A549 (cell line): ENCODE results near the gene GTPBP3.

Experiments
- EP300 ChIP-seq, 2 experiments: fragments of >200 bp; sonication (Bioruptor Twin); formaldehyde crosslinking; IDR thresholded peaks; 2 replicates in 1 of 2; 3 replicates in 1 of 2; pipeline ENCODE4 v1.6.1; 2016 to 2017
- HDAC2 ChIP-seq: fragments of 200-600 bp; sonication (generic); IDR thresholded peaks from 2 replicates; pipeline ENCODE4 v1.6.1; 2016
- HOXA7 ChIP-seq: fragments of 250-450 bp; sonication (Bioruptor Pico); IDR thresholded peaks from 2 replicates; pipeline ENCODE4 v1.5.0; 2020; ENCODE audit warnings: mild to moderate bottlenecking, moderate library complexity
- POLR2A ChIP-seq: IDR thresholded peaks from 2 replicates; pipeline ENCODE4 v1.6.1; 2012; ENCODE audit warnings: mild to moderate bottlenecking, low read length
- RCOR1 ChIP-seq: fragments of 150-350 bp; IDR thresholded peaks from 2 replicates; pipeline ENCODE4 v1.6.1; 2014; ENCODE audit warnings: antibody characterized with exemption, low read length, low read depth
- SMC3 ChIP-seq: fragments of >200 bp; sonication (Bioruptor Twin); formaldehyde crosslinking; IDR thresholded peaks from 3 replicates; pipeline ENCODE4 v1.6.1; 2018; ENCODE audit warnings: inconsistent platforms
- TF ChIP-seq, protein P1 (sequence below): fragments of >200 bp; sonication (Bioruptor Twin); formaldehyde crosslinking; IDR thresholded peaks from 3 replicates; pipeline ENCODE4 v1.5.1; 2016
- TF ChIP-seq, protein P2 (sequence below): fragments of 450-650 bp; IDR thresholded peaks from 2 replicates; pipeline ENCODE4 v1.6.1; 2014; ENCODE audit warnings: antibody characterized with exemption
- TF ChIP-seq, protein P3 (sequence below): IDR thresholded peaks from 2 replicates; pipeline ENCODE4 v1.6.1; 2012

DNA sequence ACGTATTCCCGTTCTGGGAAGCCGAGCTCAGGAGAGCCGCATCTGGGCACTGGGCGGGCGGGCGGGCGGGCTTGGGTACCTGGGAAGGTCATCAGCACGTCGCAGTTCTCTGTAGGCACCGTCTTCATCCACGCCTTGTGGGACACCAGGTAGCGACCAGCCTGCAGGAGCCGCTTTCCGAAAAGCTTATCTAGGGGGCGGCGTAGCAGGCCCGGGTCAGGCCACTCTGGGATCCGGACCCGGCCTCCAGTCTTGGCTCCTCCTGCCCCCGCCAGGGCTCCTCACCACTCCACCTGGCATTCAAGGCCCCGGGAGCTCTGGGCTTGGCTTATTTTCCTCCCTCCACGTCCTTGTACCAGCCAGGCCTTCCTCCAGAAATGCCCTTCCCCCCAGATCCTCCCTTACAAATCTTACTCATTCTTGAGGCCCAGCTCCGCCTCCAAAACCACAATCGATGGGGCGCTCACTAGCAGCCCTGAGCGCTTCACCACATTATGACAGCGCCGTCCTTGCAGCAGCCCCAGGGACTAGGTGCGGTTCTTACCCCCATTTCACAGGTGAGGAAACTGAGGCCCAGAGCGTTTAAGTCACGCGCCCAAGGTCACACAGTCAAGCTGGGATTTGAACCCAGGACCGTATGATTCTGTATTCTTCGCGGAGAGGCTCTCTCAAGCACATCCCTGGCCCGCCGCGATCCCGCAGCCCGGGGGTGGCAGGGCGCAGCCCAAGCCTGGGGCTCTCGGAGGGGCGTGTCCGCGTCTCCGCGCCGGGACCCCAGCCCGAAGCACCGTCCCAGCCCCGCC is 3.5 kb upstream of the GTPBP3 start:
- TF ChIP-seq, protein P1, sequence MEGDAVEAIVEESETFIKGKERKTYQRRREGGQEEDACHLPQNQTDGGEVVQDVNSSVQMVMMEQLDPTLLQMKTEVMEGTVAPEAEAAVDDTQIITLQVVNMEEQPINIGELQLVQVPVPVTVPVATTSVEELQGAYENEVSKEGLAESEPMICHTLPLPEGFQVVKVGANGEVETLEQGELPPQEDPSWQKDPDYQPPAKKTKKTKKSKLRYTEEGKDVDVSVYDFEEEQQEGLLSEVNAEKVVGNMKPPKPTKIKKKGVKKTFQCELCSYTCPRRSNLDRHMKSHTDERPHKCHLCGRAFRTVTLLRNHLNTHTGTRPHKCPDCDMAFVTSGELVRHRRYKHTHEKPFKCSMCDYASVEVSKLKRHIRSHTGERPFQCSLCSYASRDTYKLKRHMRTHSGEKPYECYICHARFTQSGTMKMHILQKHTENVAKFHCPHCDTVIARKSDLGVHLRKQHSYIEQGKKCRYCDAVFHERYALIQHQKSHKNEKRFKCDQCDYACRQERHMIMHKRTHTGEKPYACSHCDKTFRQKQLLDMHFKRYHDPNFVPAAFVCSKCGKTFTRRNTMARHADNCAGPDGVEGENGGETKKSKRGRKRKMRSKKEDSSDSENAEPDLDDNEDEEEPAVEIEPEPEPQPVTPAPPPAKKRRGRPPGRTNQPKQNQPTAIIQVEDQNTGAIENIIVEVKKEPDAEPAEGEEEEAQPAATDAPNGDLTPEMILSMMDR = no peak
- no peak for TF ChIP-seq POLR2A
- TF ChIP-seq HOXA7 (CRISPR knock-in tag) = no peak
- 0 out of 2 replicates have a peak, but pooled peaks have one; percentile 33 for TF ChIP-seq HDAC2
- no peak for TF ChIP-seq EP300 (IDR thresholded peaks at IDR 0.05)
- no peak for TF ChIP-seq SMC3
- TF ChIP-seq, protein P2, sequence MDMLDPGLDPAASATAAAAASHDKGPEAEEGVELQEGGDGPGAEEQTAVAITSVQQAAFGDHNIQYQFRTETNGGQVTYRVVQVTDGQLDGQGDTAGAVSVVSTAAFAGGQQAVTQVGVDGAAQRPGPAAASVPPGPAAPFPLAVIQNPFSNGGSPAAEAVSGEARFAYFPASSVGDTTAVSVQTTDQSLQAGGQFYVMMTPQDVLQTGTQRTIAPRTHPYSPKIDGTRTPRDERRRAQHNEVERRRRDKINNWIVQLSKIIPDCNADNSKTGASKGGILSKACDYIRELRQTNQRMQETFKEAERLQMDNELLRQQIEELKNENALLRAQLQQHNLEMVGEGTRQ = no peak
- TF ChIP-seq, protein P3, sequence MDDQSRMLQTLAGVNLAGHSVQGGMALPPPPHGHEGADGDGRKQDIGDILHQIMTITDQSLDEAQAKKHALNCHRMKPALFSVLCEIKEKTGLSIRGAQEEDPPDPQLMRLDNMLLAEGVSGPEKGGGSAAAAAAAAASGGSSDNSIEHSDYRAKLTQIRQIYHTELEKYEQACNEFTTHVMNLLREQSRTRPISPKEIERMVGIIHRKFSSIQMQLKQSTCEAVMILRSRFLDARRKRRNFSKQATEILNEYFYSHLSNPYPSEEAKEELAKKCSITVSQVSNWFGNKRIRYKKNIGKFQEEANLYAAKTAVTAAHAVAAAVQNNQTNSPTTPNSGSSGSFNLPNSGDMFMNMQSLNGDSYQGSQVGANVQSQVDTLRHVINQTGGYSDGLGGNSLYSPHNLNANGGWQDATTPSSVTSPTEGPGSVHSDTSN = no peak
- TF ChIP-seq RCOR1 = no peak
